ENCODE measurements around the gene LGALS7B. TPM values are rescaled to one million over a fixed set of nuclear protein-coding genes. Genes with fewer than 3 reads are reported as not detected.

Gene LGALS7B
- total RNA-seq, 1 experiment from 2014 or later: 2.4 TPM

DNA sequence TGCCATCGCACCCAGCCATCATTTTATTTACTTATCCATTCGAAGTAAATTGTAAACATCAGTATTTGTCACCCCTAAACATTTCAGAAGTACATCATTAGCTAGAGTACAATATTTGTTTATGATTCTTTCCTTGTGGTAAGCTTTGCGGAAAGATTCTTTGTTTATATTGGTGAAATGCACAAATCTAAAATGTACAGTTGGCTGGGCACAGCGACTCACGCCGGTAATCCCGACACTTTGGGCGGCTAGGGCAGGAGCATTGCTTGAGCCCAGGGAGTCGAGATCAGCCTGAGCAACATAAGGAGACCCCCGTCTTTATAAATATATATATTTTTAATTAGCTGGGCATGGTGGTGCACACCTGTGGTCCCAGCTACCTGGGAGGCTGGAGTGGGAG, 10.1 kb downstream of the LGALS7B start (continued):
- TF ChIP-seq CTCF (IDR thresholded peaks at IDR 0.05 in 2 of 3, conservative IDR thresholded peaks at IDR 0.05 in 1 of 3; ENCODE audit: borderline replicate concordance in 1 of 3, insufficient read depth in 1 of 3, low read depth in 2 of 3, low read length in 2 of 3): no peak
- TF ChIP-seq EGR1 (IDR thresholded peaks at IDR 0.05; ENCODE audit: low read depth): no peak
- no peak for TF ChIP-seq EZH2 (IDR thresholded peaks at IDR 0.05)
- TF ChIP-seq SP1 (IDR thresholded peaks at IDR 0.05; ENCODE audit: low read depth): no peak

GRCh38 chr19:38800577-38801347, 11.8 kb downstream of the LGALS7B start:
- Histone ChIP-seq H3K9me3 (ENCODE audit: control insufficient read depth in 1 of 2, insufficient read depth in 1 of 2, low read depth in 1 of 2, low read length in 2 of 2) (no peaks in the 10 kb centered on the region), H3K4me3 (replicated peaks in 1 of 2; ENCODE audit: low read depth in 1 of 2, low read length in 2 of 2) (no peak overlapping the region), H3K79me2 (ENCODE audit: insufficient read depth, low read length) (no peaks in the 10 kb centered on the region), H3K4me1 (ENCODE audit: control insufficient read depth in 1 of 2, insufficient read depth in 2 of 2, low read length in 2 of 2) (peaks cover 0 to 8% of the 10 kb centered on the region in 2 experiments; a peak in 2 of 4 replicates), H2AFZ (ENCODE audit: low read depth, low read length, poor library complexity, severe bottlenecking) (no peak overlapping the region), H3K27me3 (ENCODE audit: insufficient read depth, low read length) (no peaks in the 10 kb centered on the region), H3K9ac (ENCODE audit: low read length) (no peak overlapping the region), H3K4me2 (ENCODE audit: low read length) (no peak overlapping the region), H4K20me1 (ENCODE audit: insufficient read depth) (no peaks in the 10 kb centered on the region), H3K36me3 (ENCODE audit: control insufficient read depth in 1 of 2, insufficient read depth in 2 of 2, low read length in 2 of 2) (no peaks in the 10 kb centered on the region), H3K9me2 (ENCODE audit: insufficient read depth) (no peaks in the 10 kb centered on the region), H3K27ac (ENCODE audit: low read depth, low read length) (no peak overlapping the region)
- ATAC-seq (no peak), DNase-seq (ENCODE audit: low read depth, low spot score) (no peak)
- intact Hi-C loops (cut with micrococcal nuclease): no loop called here
- TF ChIP-seq ATF3 (IDR thresholded peaks at IDR 0.05) (no peak), TCF7L2 (IDR thresholded peaks at IDR 0.05; ENCODE audit: borderline replicate concordance, extremely low read depth, insufficient read depth, insufficient read length) (no peak), ZFX (IDR thresholded peaks at IDR 0.05) (no peak), JUND (IDR thresholded peaks at IDR 0.05) (no peak), CBX3 (IDR thresholded peaks at IDR 0.05; ENCODE audit: low read depth) (no peak), SRF (IDR thresholded peaks at IDR 0.05; ENCODE audit: low read depth) (no peak), EZH2phosphoT487 (IDR thresholded peaks at IDR 0.05; ENCODE audit: borderline replicate concordance) (no peak), SIN3A (IDR thresholded peaks at IDR 0.05; ENCODE audit: low read depth) (no peak), CEBPB (IDR thresholded peaks at IDR 0.05; ENCODE audit: low read depth) (no peak), POLR2A (IDR thresholded peaks at IDR 0.05; ENCODE audit: borderline replicate concordance, extremely low read depth, insufficient read depth, insufficient read length) (no peak), EGR1 (IDR thresholded peaks at IDR 0.05; ENCODE audit: low read depth) (no peak), RAD21 (IDR thresholded peaks at IDR 0.05; ENCODE audit: low read depth) (no peak), CTCF (IDR thresholded peaks at IDR 0.05 in 2 of 3, conservative IDR thresholded peaks at IDR 0.05 in 1 of 3; ENCODE audit: borderline replicate concordance in 1 of 3, insufficient read depth in 1 of 3, low read depth in 2 of 3, low read length in 2 of 3) (no peak), MAX (IDR thresholded peaks at IDR 0.05) (no peak), POLR2AphosphoS5 (IDR thresholded peaks at IDR 0.05; ENCODE audit: low read depth, low read length) (no peak), ZNF274 (IDR thresholded peaks at IDR 0.05; ENCODE audit: low read depth, low read length) (no peak), YY1 (IDR thresholded peaks at IDR 0.05; ENCODE audit: extremely low read depth, insufficient replicate concordance, low read depth, low read length) (no peak)
- RAD21 ChIA-PET (ENCODE audit: low non-redundant PET in 1 of 2, low total read pairs in 2 of 2, uncharacterized antibody in 2 of 2, unreplicated experiment in 2 of 2): no interaction called here
- POLR2A ChIA-PET: interaction anchor here (2.5 kb wide), 1 partner anchor 22 kb away, joined by 13 read pairs; no protein-coding TSS in a partner anchor
- no TSS peak for BruUV-seq (replicated peaks)
- CTCF ChIA-PET: no interaction called here
